Measurements from ENCODE around the gene POLK.

- TF ChIP-seq POLR2A (IDR thresholded peaks at IDR 0.05) (no peak), CTCF (IDR thresholded peaks at IDR 0.05 in 8 of 11, conservative IDR thresholded peaks at IDR 0.05 in 3 of 11) (no peak)
Measured at GRCh38 chr5:75546830-75547229, 35.1 kb downstream of the POLK start.
